ENCODE data around the gene MYOM3.
A peak's percentile ranks its signal among the peaks of the same experiment; 100 is the strongest.

Gene MYOM3

GRCh38 chr1:24071941-24072340 is 40.0 kb downstream of the MYOM3 start:
- no peak for DNase-seq (ENCODE audit: low read depth)
- H3K4me3 ChIP-seq (ENCODE audit: low read depth, low read length), result no peak overlapping the region
- TF ChIP-seq CTCF (IDR thresholded peaks at IDR 0.05; ENCODE audit: low read depth, low read length, missing control alignments), result no peak
- in situ Hi-C loops (cut with HindIII; ENCODE audit: low sequenced_read_pairs), result no loop called here

GRCh38 chr1:24070821-24071393 is 41.0 kb downstream of the MYOM3 start:
- DNase-seq (ENCODE audit: low read depth), result peak; percentile 23
- peak; percentile 90 for TF ChIP-seq CTCF (IDR thresholded peaks at IDR 0.05; ENCODE audit: low read depth, low read length, missing control alignments)
- no peak overlapping the region for H3K4me3 ChIP-seq (ENCODE audit: low read depth, low read length)
- in situ Hi-C loops (cut with HindIII; ENCODE audit: low sequenced_read_pairs), result no loop called here

- no peak for DNase-seq (ENCODE audit: low read depth)
- H3K4me3 ChIP-seq (ENCODE audit: low read depth, low read length), result no peak overlapping the region
- in situ Hi-C loops (cut with HindIII; ENCODE audit: low sequenced_read_pairs), result loop anchor here (5.0 kb wide), 1 partner anchor 47 kb away; no protein-coding TSS in a partner anchor
- TF ChIP-seq CTCF (IDR thresholded peaks at IDR 0.05; ENCODE audit: low read depth, low read length, missing control alignments), result no peak
These were observed 42.1 kb downstream of the MYOM3 start for GRCh38 chr1:24069817-24070216.

- no peak for DNase-seq (ENCODE audit: low read depth)
- in situ Hi-C loops (cut with HindIII; ENCODE audit: low sequenced_read_pairs), result loop anchor here (5.0 kb wide), 1 partner anchor 49 kb away; no protein-coding TSS in a partner anchor
- TF ChIP-seq CTCF (IDR thresholded peaks at IDR 0.05; ENCODE audit: low read depth, low read length, missing control alignments), result no peak
- H3K4me3 ChIP-seq (ENCODE audit: low read depth, low read length), result no peak overlapping the region
These were observed 44.0 kb downstream of the MYOM3 start for GRCh38 chr1:24067978-24068377.

- in situ Hi-C loops (cut with HindIII; ENCODE audit: low sequenced_read_pairs), result loop anchor here (5.0 kb wide), 1 partner anchor 52 kb away; no protein-coding TSS in a partner anchor
- H3K4me3 ChIP-seq (ENCODE audit: low read depth, low read length), result no peak overlapping the region
- no peak for DNase-seq (ENCODE audit: low read depth)
- TF ChIP-seq CTCF (IDR thresholded peaks at IDR 0.05; ENCODE audit: low read depth, low read length, missing control alignments), result no peak
These were observed 46.6 kb downstream of the MYOM3 start for GRCh38 chr1:24065304-24065703.

- TF ChIP-seq CTCF (IDR thresholded peaks at IDR 0.05; ENCODE audit: low read depth, low read length, missing control alignments), result no peak
- in situ Hi-C loops (cut with HindIII; ENCODE audit: low sequenced_read_pairs), result no loop called here
- no peak overlapping the region for H3K4me3 ChIP-seq (ENCODE audit: low read depth, low read length)
- DNase-seq (ENCODE audit: low read depth), result no peak
These were observed 49.7 kb downstream of the MYOM3 start for GRCh38 chr1:24062221-24062620.
